Measurements from ENCODE around the gene KCND2. TPM values are rescaled to one million over a fixed set of nuclear protein-coding genes. Genes with fewer than 3 reads are reported as not detected.

KCND2 gene
- total RNA-seq, 1 experiment from 2014 or later = 0.33 TPM

DNA sequence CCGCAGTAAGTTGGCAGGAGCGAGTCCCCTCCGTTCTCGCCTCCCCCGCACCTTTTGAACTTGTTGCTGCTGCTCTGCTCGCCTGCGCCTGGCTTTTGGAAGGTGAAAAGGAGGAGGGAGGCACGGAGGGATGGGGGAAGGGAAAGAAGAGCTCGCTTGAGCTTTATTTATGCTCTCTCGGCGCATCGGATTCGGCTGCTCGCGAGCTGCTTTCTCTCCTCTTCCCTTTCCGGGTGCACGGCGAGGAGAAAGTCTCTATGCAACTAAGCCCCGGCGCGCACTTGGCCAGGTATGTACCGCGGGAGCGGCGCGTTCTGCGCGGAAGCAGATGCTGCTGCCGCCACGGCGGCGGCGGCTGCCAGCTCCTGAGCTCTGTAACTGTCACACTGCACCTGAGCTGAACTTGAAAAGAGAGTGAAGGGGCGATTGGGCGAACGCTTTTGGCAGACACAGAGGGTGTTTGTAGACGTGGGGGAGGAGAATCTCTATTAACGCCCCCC lies 551 bp downstream of the KCND2 start:
- POLR2A ChIA-PET (ENCODE audit: unreplicated experiment) = no interaction called here
- ATAC-seq = peak; percentile 41

DNA sequence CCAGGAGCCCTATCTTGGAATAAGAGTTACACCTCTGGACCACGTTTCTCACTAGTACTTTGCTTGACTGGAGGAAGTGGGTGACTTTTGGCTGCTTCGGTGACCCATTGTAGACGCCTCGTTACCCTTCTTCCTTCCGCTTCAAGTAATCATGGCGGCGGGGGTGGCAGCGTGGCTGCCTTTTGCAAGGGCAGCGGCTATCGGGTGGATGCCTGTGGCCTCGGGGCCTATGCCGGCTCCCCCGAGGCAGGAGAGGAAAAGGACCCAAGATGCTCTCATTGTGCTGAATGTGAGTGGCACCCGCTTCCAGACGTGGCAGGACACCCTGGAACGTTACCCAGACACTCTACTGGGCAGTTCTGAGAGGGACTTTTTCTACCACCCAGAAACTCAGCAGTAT lies 1.5 kb downstream of the KCND2 start:
- H3K27me3 ChIP-seq (ENCODE audit: low read length) = peaks cover 7% of the 10 kb centered on the region
- DNase-seq (no peak), ATAC-seq (no peak)
- H3K9me2 ChIP-seq (replicated peaks; ENCODE audit: low read length) = no peaks in the 10 kb centered on the region
- H3K9me3 ChIP-seq (ENCODE audit: low read length) = no peaks in the 10 kb centered on the region
- intact Hi-C loops (cut with micrococcal nuclease) = loop anchor here (5.0 kb wide), 2 partner anchors 133 to 453 kb away; no protein-coding TSS in a partner anchor
- no TSS peak for BruUV-seq (replicated peaks)
- H3K36me3 ChIP-seq (ENCODE audit: low read depth, low read length) = no peaks in the 10 kb centered on the region
- H2AFZ ChIP-seq (ENCODE audit: low read length) = no peak overlapping the region
- CTCF ChIA-PET = no interaction called here
- no peak overlapping the region for H3K4me3 ChIP-seq (ENCODE audit: low read length)
- POLR2A ChIA-PET (ENCODE audit: unreplicated experiment) = no interaction called here
- no peak overlapping the region for H3K27ac ChIP-seq (ENCODE audit: low read length)
- no peaks in the 10 kb centered on the region for H3K4me1 ChIP-seq (ENCODE audit: insufficient read depth, low read length)
- no peak overlapping the region for H3K4me2 ChIP-seq (ENCODE audit: low read length)
- H3K9ac ChIP-seq (ENCODE audit: low read length) = no peak overlapping the region
- no peak for TF ChIP-seq EZH2phosphoT487 (IDR thresholded peaks at IDR 0.05; ENCODE audit: borderline replicate concordance, low read length)
- TF ChIP-seq, protein P1, sequence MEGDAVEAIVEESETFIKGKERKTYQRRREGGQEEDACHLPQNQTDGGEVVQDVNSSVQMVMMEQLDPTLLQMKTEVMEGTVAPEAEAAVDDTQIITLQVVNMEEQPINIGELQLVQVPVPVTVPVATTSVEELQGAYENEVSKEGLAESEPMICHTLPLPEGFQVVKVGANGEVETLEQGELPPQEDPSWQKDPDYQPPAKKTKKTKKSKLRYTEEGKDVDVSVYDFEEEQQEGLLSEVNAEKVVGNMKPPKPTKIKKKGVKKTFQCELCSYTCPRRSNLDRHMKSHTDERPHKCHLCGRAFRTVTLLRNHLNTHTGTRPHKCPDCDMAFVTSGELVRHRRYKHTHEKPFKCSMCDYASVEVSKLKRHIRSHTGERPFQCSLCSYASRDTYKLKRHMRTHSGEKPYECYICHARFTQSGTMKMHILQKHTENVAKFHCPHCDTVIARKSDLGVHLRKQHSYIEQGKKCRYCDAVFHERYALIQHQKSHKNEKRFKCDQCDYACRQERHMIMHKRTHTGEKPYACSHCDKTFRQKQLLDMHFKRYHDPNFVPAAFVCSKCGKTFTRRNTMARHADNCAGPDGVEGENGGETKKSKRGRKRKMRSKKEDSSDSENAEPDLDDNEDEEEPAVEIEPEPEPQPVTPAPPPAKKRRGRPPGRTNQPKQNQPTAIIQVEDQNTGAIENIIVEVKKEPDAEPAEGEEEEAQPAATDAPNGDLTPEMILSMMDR (conservative IDR thresholded peaks at IDR 0.05; ENCODE audit: low read depth, low read length) = no peak
- TF ChIP-seq EZH2 (IDR thresholded peaks at IDR 0.05; ENCODE audit: low read length, unreplicated experiment) = no peak
- H3K79me2 ChIP-seq (ENCODE audit: low read length) = no peaks in the 10 kb centered on the region
- H3F3A ChIP-seq (ENCODE audit: low read length, unreplicated experiment) = no peaks in the 10 kb centered on the region
- H4K20me1 ChIP-seq (ENCODE audit: low read length) = no peaks in the 10 kb centered on the region

More for the DNA sequence above, 551 bp downstream of the KCND2 start:
- TF ChIP-seq, protein P1 (conservative IDR thresholded peaks at IDR 0.05; ENCODE audit: low read depth, low read length) = no peak
- no peak overlapping the region for H3K27ac ChIP-seq (ENCODE audit: low read length)
- H3K4me1 ChIP-seq (ENCODE audit: insufficient read depth, low read length) = no peaks in the 10 kb centered on the region
- H3K4me3 ChIP-seq (ENCODE audit: low read length) = peak overlapping the region; percentile 61
- H4K20me1 ChIP-seq (ENCODE audit: low read length) = no peaks in the 10 kb centered on the region
- H3K9ac ChIP-seq (ENCODE audit: low read length) = no peak overlapping the region
- intact Hi-C loops (cut with micrococcal nuclease) = loop anchor here (5.0 kb wide), 2 partner anchors 134 to 454 kb away; no protein-coding TSS in a partner anchor
- H3K27me3 ChIP-seq (ENCODE audit: low read length) = peaks cover 7% of the 10 kb centered on the region
- no TSS peak for BruUV-seq (replicated peaks)
- peak; percentile 5 for DNase-seq
- no peaks in the 10 kb centered on the region for H3K79me2 ChIP-seq (ENCODE audit: low read length)
- no peaks in the 10 kb centered on the region for H3F3A ChIP-seq (ENCODE audit: low read length, unreplicated experiment)
- peak overlapping the region; percentile 90 for H3K4me2 ChIP-seq (ENCODE audit: low read length)
- CTCF ChIA-PET = interaction anchor here (0.7 kb wide), 1 partner anchor 129 kb away, joined by 3 read pairs; no protein-coding TSS in a partner anchor
- H3K36me3 ChIP-seq (ENCODE audit: low read depth, low read length) = no peaks in the 10 kb centered on the region
- H2AFZ ChIP-seq (ENCODE audit: low read length) = peak overlapping the region; percentile 63
- no peaks in the 10 kb centered on the region for H3K9me3 ChIP-seq (ENCODE audit: low read length)
- no peaks in the 10 kb centered on the region for H3K9me2 ChIP-seq (replicated peaks; ENCODE audit: low read length)

DNA sequence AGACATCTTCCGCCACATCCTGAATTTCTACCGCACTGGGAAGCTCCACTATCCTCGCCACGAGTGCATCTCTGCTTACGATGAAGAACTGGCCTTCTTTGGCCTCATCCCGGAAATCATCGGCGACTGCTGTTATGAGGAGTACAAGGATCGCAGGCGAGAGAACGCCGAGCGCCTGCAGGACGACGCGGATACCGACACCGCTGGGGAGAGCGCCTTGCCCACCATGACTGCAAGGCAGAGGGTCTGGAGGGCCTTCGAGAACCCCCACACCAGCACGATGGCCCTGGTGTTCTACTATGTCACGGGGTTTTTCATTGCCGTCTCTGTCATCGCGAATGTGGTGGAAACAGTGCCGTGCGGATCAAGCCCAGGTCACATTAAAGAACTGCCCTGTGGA lies 1.9 kb downstream of the KCND2 start:
- no peak overlapping the region for H3K4me2 ChIP-seq (ENCODE audit: low read length)
- no peaks in the 10 kb centered on the region for H3F3A ChIP-seq (ENCODE audit: low read length, unreplicated experiment)
- H2AFZ ChIP-seq (ENCODE audit: low read length) = no peak overlapping the region
- no peak overlapping the region for H3K9ac ChIP-seq (ENCODE audit: low read length)
- no peaks in the 10 kb centered on the region for H3K4me1 ChIP-seq (ENCODE audit: insufficient read depth, low read length)
- H3K79me2 ChIP-seq (ENCODE audit: low read length) = no peaks in the 10 kb centered on the region
- BruUV-seq (replicated peaks) = no TSS peak
- no peaks in the 10 kb centered on the region for H3K9me2 ChIP-seq (replicated peaks; ENCODE audit: low read length)
- TF ChIP-seq, protein P1 (conservative IDR thresholded peaks at IDR 0.05; ENCODE audit: low read depth, low read length) = no peak
- TF ChIP-seq EZH2 (IDR thresholded peaks at IDR 0.05; ENCODE audit: low read length, unreplicated experiment) (no peak), EZH2phosphoT487 (IDR thresholded peaks at IDR 0.05; ENCODE audit: borderline replicate concordance, low read length) (no peak)
- H3K9me3 ChIP-seq (ENCODE audit: low read length) = no peaks in the 10 kb centered on the region
- no peak for DNase-seq
- POLR2A ChIA-PET (ENCODE audit: unreplicated experiment) = no interaction called here
- no peak overlapping the region for H3K27ac ChIP-seq (ENCODE audit: low read length)
- H4K20me1 ChIP-seq (ENCODE audit: low read length) = no peaks in the 10 kb centered on the region
- CTCF ChIA-PET = no interaction called here
- no peaks in the 10 kb centered on the region for H3K36me3 ChIP-seq (ENCODE audit: low read depth, low read length)
- ATAC-seq = no peak
- no peak overlapping the region for H3K4me3 ChIP-seq (ENCODE audit: low read length)
- intact Hi-C loops (cut with micrococcal nuclease) = loop anchor here (5.0 kb wide), 2 partner anchors 132 to 452 kb away; no protein-coding TSS in a partner anchor
- H3K27me3 ChIP-seq (ENCODE audit: low read length) = peaks cover 7% of the 10 kb centered on the region

Measured in PC-3 (cell line).